ENCODE data around the gene CUTA. TPM values are rescaled to one million over a fixed set of nuclear protein-coding genes. Genes with fewer than 3 reads are reported as not detected.
A peak's percentile ranks its signal among the peaks of the same experiment; 100 is the strongest.

CUTA gene
- total and polyA plus RNA-seq, 2 of the 13 experiments (the other 11 are each of a cell fraction or from before 2014, with no cell fraction given): 170 to 180 TPM

DNA sequence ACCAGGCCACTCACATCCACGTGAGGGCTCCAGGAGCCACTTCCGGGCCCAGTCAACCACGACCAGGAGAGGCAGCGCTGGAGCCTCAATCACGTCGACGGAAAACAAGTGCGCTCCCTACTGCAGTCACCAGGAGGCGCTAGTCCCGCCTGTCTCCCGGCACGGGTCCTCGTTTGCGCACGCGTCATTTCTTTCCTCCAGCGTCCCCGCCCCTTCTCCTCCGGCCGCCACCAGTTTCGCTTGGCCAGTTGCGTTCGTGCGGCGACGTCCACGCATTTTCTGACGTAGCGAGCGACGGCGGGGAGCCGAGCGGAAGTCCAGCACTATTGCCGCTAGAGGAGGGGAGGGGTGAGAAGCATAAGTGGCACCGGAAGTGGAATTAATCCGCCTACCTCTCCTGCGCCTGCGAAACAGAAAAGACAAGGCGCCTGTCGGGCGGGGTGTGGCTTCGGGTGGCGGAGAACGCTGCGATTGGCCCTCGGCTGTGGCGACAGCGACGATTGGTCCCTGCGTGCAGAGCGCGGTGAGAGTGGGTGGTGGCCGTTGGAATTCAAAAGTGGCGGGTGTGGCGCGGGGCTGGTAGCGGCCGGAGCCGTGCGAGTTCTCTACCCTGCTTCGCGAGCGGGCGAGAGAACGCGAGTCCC lies 26.5 kb downstream of the CUTA start, which contains the start of gene KIFC1 (continued):
- TF ChIP-seq, protein P1, sequence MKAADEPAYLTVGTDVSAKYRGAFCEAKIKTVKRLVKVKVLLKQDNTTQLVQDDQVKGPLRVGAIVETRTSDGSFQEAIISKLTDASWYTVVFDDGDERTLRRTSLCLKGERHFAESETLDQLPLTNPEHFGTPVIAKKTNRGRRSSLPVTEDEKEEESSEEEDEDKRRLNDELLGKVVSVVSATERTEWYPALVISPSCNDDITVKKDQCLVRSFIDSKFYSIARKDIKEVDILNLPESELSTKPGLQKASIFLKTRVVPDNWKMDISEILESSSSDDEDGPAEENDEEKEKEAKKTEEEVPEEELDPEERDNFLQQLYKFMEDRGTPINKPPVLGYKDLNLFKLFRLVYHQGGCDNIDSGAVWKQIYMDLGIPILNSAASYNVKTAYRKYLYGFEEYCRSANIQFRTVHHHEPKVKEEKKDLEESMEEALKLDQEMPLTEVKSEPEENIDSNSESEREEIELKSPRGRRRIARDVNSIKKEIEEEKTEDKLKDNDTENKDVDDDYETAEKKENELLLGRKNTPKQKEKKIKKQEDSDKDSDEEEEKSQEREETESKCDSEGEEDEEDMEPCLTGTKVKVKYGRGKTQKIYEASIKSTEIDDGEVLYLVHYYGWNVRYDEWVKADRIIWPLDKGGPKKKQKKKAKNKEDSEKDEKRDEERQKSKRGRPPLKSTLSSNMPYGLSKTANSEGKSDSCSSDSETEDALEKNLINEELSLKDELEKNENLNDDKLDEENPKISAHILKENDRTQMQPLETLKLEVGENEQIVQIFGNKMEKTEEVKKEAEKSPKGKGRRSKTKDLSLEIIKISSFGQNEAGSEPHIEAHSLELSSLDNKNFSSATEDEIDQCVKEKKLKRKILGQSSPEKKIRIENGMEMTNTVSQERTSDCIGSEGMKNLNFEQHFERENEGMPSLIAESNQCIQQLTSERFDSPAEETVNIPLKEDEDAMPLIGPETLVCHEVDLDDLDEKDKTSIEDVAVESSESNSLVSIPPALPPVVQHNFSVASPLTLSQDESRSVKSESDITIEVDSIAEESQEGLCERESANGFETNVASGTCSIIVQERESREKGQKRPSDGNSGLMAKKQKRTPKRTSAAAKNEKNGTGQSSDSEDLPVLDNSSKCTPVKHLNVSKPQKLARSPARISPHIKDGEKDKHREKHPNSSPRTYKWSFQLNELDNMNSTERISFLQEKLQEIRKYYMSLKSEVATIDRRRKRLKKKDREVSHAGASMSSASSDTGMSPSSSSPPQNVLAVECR (CRISPR knock-in tag; IDR thresholded peaks at IDR 0.05; ENCODE audit: borderline replicate concordance): peak; percentile 100
- TF ChIP-seq EP300 (IDR thresholded peaks at IDR 0.05; ENCODE audit: low read depth in 2 of 2, low read length in 2 of 2) (no peak; a peak in 1 of 4 replicates), EP300 (CRISPR knock-in tag; IDR thresholded peaks at IDR 0.05; ENCODE audit: borderline replicate concordance) (no peak; the same call in 1 of the 2 replicates), TOE1 (CRISPR knock-in tag; IDR thresholded peaks at IDR 0.05) (peak; percentile 92; the same call in 1 of the 2 replicates), ASH2L (IDR thresholded peaks at IDR 0.05; ENCODE audit: insufficient read length, low read depth, low read length) (peak; percentile 96), SMYD3 (CRISPR knock-in tag; IDR thresholded peaks at IDR 0.05) (no peak), ZC3H13 (CRISPR knock-in tag; IDR thresholded peaks at IDR 0.05) (peak; percentile 98), ZNF589 (CRISPR knock-in tag; conservative IDR thresholded peaks at IDR 0.05) (peak; percentile 93), ZNF563 (CRISPR knock-in tag; IDR thresholded peaks at IDR 0.05) (peak; percentile 82; the same call in 1 of the 2 replicates), ZNF530 (CRISPR knock-in tag; IDR thresholded peaks at IDR 0.05; ENCODE audit: low read depth) (no peak), EHMT2 (IDR thresholded peaks at IDR 0.05; ENCODE audit: borderline replicate concordance, low read depth, low read length) (no peak), RXRA (CRISPR knock-in tag; IDR thresholded peaks at IDR 0.05) (peak; percentile 81), HMG20B (CRISPR knock-in tag; conservative IDR thresholded peaks at IDR 0.05) (peak; percentile 63; the same call in 1 of the 2 replicates), ZNF614 (CRISPR knock-in tag; IDR thresholded peaks at IDR 0.05; ENCODE audit: borderline replicate concordance) (peak; percentile 88), HNF4G (IDR thresholded peaks at IDR 0.05; ENCODE audit: borderline replicate concordance, low read depth, low read length) (no peak), HNF4G (CRISPR knock-in tag; IDR thresholded peaks at IDR 0.05; ENCODE audit: borderline replicate concordance, low read depth) (0 out of 2 replicates have a peak, but pooled peaks have one; percentile 26)
- TF ChIP-seq, protein P2, sequence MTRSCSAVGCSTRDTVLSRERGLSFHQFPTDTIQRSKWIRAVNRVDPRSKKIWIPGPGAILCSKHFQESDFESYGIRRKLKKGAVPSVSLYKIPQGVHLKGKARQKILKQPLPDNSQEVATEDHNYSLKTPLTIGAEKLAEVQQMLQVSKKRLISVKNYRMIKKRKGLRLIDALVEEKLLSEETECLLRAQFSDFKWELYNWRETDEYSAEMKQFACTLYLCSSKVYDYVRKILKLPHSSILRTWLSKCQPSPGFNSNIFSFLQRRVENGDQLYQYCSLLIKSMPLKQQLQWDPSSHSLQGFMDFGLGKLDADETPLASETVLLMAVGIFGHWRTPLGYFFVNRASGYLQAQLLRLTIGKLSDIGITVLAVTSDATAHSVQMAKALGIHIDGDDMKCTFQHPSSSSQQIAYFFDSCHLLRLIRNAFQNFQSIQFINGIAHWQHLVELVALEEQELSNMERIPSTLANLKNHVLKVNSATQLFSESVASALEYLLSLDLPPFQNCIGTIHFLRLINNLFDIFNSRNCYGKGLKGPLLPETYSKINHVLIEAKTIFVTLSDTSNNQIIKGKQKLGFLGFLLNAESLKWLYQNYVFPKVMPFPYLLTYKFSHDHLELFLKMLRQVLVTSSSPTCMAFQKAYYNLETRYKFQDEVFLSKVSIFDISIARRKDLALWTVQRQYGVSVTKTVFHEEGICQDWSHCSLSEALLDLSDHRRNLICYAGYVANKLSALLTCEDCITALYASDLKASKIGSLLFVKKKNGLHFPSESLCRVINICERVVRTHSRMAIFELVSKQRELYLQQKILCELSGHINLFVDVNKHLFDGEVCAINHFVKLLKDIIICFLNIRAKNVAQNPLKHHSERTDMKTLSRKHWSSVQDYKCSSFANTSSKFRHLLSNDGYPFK (CRISPR knock-in tag; IDR thresholded peaks at IDR 0.05; ENCODE audit: borderline replicate concordance): peak; percentile 87
- TF ChIP-seq, protein P3, sequence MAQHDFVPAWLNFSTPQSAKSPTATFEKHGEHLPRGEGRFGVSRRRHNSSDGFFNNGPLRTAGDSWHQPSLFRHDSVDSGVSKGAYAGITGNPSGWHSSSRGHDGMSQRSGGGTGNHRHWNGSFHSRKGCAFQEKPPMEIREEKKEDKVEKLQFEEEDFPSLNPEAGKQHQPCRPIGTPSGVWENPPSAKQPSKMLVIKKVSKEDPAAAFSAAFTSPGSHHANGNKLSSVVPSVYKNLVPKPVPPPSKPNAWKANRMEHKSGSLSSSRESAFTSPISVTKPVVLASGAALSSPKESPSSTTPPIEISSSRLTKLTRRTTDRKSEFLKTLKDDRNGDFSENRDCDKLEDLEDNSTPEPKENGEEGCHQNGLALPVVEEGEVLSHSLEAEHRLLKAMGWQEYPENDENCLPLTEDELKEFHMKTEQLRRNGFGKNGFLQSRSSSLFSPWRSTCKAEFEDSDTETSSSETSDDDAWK (CRISPR knock-in tag; IDR thresholded peaks at IDR 0.05): no peak
- TF ChIP-seq, protein P4, sequence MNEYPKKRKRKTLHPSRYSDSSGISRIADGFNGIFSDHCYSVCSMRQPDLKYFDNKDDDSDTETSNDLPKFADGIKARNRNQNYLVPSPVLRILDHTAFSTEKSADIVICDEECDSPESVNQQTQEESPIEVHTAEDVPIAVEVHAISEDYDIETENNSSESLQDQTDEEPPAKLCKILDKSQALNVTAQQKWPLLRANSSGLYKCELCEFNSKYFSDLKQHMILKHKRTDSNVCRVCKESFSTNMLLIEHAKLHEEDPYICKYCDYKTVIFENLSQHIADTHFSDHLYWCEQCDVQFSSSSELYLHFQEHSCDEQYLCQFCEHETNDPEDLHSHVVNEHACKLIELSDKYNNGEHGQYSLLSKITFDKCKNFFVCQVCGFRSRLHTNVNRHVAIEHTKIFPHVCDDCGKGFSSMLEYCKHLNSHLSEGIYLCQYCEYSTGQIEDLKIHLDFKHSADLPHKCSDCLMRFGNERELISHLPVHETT (CRISPR knock-in tag; conservative IDR thresholded peaks at IDR 0.05): peak; percentile 90

All from HepG2 (cell line).